ENCODE results near the gene MSANTD3. TPM values are rescaled to one million over a fixed set of nuclear protein-coding genes. Genes with fewer than 3 reads are reported as not detected.
A peak's percentile ranks its signal among the peaks of the same experiment; 100 is the strongest.

The MSANTD3 gene
- total RNA-seq, 1 experiment from 2014 or later, result 35.7 TPM

DNA sequence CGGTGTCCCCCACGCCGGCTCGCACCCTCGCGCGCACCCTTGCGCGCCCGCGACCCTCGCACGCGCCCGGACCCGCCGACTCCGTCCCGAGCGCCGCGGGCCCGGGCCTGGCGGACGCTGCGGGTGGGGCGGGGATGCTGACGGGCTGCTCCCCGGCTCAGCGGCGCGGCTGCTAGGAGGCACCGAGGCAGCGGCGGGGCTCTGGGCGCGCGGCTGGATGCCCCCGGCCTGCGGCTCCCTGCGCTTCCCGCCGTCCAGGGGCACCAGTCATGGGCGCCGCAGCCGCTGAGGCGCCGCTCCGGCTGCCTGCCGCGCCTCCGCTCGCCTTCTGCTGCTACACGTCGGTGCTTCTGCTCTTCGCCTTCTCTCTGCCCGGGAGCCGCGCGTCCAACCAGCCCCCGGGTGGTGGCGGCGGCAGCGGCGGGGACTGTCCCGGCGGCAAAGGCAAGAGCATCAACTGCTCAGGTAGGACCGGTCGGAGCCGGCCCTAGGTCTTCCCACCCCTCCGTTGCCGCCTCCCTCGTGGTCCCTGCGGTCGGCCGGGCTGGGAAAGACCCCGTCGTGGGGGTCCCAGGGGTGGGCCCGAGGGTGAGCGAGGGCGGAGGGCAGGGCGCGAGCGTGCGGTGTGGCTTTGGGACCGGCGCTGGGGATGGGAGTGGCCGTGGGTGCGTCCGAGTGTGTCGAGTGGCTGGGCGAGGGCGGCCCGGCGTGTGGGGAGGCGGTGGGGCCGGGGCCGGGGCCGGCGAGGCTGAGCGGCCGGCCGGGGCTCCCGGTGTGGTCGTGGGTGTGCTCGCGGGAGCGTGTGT, 46.5 kb downstream of the MSANTD3 start:
- Histone ChIP-seq H3K4me2 (ENCODE audit: insufficient read depth, insufficient read length, low read length) (peak overlapping the region; percentile 93), H3K14ac (ENCODE audit: insufficient read depth, low read length) (peak overlapping the region; percentile 95), H3K27ac (ENCODE audit: insufficient read length, low read depth, low read length) (no peak overlapping the region), H2BK20ac (ENCODE audit: low read depth, low read length, poor library complexity, severe bottlenecking) (no peak overlapping the region), H3K23ac (ENCODE audit: insufficient read length, low read depth, low read length) (no peak overlapping the region), H3K4me1 (ENCODE audit: insufficient read depth, low read length) (peaks cover 6% of the 10 kb centered on the region; the same call in 1 of the 2 replicates), H2BK120ac (ENCODE audit: low read depth, low read length, poor library complexity, severe bottlenecking) (no peak overlapping the region), H2AK5ac (ENCODE audit: insufficient read length, low read length) (no peak overlapping the region), H3K4ac (ENCODE audit: low read depth, low read length) (no peak overlapping the region; the same call in 1 of the 2 replicates), H3K56ac (ENCODE audit: insufficient read length, low read depth, low read length) (no peak overlapping the region), H3K23me2 (ENCODE audit: insufficient read length, low read depth, low read length, poor library complexity, severe bottlenecking) (peaks cover 12% of the 10 kb centered on the region), H3K79me1 (ENCODE audit: insufficient read depth, low read depth, low read length, poor library complexity, severe bottlenecking) (no peaks in the 10 kb centered on the region), H3T11ph (ENCODE audit: low read length) (no peak overlapping the region), H3K9ac (ENCODE audit: extremely low read depth, insufficient read length, low read length) (peak overlapping the region; percentile 63), H3K79me2 (ENCODE audit: insufficient read depth, low read length) (peaks cover 19% of the 10 kb centered on the region; the same call in 1 of the 2 replicates), H4K91ac (ENCODE audit: insufficient read length, low read depth, low read length) (no peak overlapping the region), H3K18ac (ENCODE audit: insufficient read length, low read depth, low read length) (peak overlapping the region; percentile 81), H4K5ac (ENCODE audit: insufficient read length, low read depth, low read length) (no peak overlapping the region), H2AFZ (ENCODE audit: low read length) (no peak overlapping the region), H2BK5ac (ENCODE audit: insufficient read length, low read length) (no peak overlapping the region), H4K8ac (replicated peaks; ENCODE audit: insufficient read length, low read depth, low read length) (no peak overlapping the region), H3K9me3 (ENCODE audit: control insufficient read depth, low read depth, low read length) (no peaks in the 10 kb centered on the region), H2BK15ac (ENCODE audit: low read depth, low read length) (no peak overlapping the region), H3K27me3 (ENCODE audit: insufficient read depth, low read length) (no peaks in the 10 kb centered on the region), H4K20me1 (ENCODE audit: control insufficient read depth, insufficient read depth, insufficient read length) (no peaks in the 10 kb centered on the region), H2BK12ac (ENCODE audit: insufficient read length, low read depth, low read length) (no peak overlapping the region)
- peaks cover 40 to 47% of the 10 kb centered on the region in 2 experiments for H3K4me1 Mint-ChIP-seq
- peak overlapping the region in 2 of 3 experiments; percentile 90 to 93; a peak in 3 of 7 replicates for H3K27ac Mint-ChIP-seq
- H3K9me3 Mint-ChIP-seq, result no peaks in the 10 kb centered on the region; a peak in 1 of 5 replicates
- no peaks in the 10 kb centered on the region for H3K27me3 Mint-ChIP-seq (ENCODE audit: low read depth)
- TF ChIP-seq, protein P1, sequence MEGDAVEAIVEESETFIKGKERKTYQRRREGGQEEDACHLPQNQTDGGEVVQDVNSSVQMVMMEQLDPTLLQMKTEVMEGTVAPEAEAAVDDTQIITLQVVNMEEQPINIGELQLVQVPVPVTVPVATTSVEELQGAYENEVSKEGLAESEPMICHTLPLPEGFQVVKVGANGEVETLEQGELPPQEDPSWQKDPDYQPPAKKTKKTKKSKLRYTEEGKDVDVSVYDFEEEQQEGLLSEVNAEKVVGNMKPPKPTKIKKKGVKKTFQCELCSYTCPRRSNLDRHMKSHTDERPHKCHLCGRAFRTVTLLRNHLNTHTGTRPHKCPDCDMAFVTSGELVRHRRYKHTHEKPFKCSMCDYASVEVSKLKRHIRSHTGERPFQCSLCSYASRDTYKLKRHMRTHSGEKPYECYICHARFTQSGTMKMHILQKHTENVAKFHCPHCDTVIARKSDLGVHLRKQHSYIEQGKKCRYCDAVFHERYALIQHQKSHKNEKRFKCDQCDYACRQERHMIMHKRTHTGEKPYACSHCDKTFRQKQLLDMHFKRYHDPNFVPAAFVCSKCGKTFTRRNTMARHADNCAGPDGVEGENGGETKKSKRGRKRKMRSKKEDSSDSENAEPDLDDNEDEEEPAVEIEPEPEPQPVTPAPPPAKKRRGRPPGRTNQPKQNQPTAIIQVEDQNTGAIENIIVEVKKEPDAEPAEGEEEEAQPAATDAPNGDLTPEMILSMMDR (conservative IDR thresholded peaks at IDR 0.05), result no peak
- peak; percentile 52 for DNase-seq
- no CpG with 5 or more reads among the region's 108 CpGs for WGBS (ENCODE audit: extremely low coverage, insufficient read length, low lambda C conversion rate)
- peak overlapping the region; percentile 82 to 95 for H3K4me3 Mint-ChIP-seq
- H3K36me3 Mint-ChIP-seq (ENCODE audit: insufficient read depth in 1 of 3, low read depth in 3 of 3), result peaks cover 1 to 9% (median 2%) of the 10 kb centered on the region in 3 experiments; a peak in 4 of 7 replicates
